ENCODE measurements around the gene ROR2. TPM values are rescaled to one million over a fixed set of nuclear protein-coding genes. Genes with fewer than 3 reads are reported as not detected.

Gene ROR2
- total and polyA plus RNA-seq, 2 of the 13 experiments (the other 11 are each of a cell fraction or from before 2014, with no cell fraction given): not detected

DNA sequence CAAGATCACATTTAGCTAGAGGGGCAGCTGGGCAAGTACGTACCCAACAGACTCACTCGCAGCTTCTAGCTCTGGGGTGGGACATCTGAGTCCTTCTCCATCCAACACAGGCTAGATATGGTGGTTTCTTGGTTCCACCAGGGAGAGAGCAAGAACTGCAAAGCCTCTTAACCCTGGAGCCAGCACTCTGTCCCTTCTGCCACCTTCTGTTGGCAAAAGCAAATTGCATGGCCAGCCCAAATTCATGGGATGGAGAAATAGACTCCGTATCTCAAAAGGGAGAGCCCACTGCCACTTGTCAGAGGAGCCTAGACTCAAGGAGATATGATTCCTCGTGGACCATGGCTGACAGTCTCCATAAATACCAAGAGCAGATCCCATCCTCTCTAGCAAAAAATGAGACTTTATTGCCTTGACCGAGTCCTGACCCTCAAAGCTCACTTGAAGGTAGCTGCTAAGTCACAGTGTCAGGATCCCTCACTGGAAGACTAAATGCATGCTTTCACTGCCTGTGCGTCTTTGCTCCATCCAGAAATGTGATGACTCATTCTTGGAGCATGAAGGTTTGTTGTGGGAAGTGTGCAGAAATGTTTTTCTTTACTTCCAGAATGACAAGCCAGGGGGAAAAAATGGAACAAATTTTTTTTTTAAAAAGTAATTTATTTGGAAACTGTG, 28.8 kb upstream of the ROR2 start (continued):
- TF ChIP-seq, protein P1, sequence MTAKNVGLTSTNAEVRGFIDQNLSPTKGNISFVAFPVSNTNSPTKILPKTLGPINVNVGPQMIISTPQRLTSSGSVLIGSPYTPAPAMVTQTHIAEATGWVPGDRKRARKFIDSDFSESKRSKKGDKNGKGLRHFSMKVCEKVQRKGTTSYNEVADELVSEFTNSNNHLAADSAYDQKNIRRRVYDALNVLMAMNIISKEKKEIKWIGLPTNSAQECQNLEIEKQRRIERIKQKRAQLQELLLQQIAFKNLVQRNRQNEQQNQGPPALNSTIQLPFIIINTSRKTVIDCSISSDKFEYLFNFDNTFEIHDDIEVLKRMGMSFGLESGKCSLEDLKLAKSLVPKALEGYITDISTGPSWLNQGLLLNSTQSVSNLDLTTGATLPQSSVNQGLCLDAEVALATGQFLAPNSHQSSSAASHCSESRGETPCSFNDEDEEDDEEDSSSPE (CRISPR knock-in tag; IDR thresholded peaks at IDR 0.05): no peak
- TF ChIP-seq, protein P2, sequence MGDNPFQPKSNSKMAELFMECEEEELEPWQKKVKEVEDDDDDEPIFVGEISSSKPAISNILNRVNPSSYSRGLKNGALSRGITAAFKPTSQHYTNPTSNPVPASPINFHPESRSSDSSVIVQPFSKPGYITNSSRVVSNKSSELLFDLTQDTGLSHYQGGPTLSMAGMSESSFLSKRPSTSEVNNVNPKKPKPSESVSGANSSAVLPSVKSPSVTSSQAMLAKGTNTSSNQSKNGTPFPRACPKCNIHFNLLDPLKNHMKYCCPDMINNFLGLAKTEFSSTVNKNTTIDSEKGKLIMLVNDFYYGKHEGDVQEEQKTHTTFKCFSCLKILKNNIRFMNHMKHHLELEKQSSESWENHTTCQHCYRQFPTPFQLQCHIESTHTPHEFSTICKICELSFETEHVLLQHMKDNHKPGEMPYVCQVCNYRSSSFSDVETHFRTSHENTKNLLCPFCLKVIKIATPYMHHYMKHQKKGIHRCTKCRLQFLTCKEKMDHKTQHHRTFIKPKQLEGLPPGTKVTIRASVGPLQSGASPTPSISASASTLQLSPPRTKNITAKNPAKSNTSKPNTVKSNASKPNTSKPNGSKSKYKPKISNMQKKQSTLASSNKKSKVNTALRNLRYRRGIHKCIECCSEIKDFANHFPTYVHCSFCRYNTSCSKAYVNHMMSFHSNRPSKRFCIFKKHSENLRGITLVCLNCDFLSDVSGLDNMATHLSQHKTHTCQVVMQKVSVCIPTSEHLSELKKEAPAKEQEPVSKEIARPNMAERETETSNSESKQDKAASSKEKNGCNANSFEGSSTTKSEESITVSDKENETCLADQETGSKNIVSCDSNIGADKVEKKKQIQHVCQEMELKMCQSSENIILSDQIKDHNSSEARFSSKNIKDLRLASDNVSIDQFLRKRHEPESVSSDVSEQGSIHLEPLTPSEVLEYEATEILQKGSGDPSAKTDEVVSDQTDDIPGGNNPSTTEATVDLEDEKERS (CRISPR knock-in tag; IDR thresholded peaks at IDR 0.05): no peak
- TF ChIP-seq, protein P3, sequence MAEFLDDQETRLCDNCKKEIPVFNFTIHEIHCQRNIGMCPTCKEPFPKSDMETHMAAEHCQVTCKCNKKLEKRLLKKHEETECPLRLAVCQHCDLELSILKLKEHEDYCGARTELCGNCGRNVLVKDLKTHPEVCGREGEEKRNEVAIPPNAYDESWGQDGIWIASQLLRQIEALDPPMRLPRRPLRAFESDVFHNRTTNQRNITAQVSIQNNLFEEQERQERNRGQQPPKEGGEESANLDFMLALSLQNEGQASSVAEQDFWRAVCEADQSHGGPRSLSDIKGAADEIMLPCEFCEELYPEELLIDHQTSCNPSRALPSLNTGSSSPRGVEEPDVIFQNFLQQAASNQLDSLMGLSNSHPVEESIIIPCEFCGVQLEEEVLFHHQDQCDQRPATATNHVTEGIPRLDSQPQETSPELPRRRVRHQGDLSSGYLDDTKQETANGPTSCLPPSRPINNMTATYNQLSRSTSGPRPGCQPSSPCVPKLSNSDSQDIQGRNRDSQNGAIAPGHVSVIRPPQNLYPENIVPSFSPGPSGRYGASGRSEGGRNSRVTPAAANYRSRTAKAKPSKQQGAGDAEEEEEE (CRISPR knock-in tag; IDR thresholded peaks at IDR 0.05; ENCODE audit: borderline replicate concordance): no peak
- TF ChIP-seq ARNTL (CRISPR knock-in tag; IDR thresholded peaks at IDR 0.05) (no peak), TARDBP (CRISPR knock-in tag; IDR thresholded peaks at IDR 0.05) (no peak), SIX1 (CRISPR knock-in tag; IDR thresholded peaks at IDR 0.05; ENCODE audit: borderline replicate concordance) (no peak), TBL1XR1 (IDR thresholded peaks at IDR 0.05; ENCODE audit: borderline replicate concordance, low read length, partially characterized antibody) (no peak), TEAD3 (CRISPR knock-in tag; optimal IDR thresholded peaks at IDR 0.05; ENCODE audit: borderline replicate concordance) (no peak), SNAPC2 (CRISPR knock-in tag; IDR thresholded peaks at IDR 0.05) (no peak), SAFB2 (CRISPR knock-in tag; IDR thresholded peaks at IDR 0.05; ENCODE audit: borderline replicate concordance, low read depth) (no peak), CHD2 (IDR thresholded peaks at IDR 0.05; ENCODE audit: low read depth, low read length) (no peak), ZNF589 (CRISPR knock-in tag; conservative IDR thresholded peaks at IDR 0.05) (no peak)
- TF ChIP-seq, protein P4, sequence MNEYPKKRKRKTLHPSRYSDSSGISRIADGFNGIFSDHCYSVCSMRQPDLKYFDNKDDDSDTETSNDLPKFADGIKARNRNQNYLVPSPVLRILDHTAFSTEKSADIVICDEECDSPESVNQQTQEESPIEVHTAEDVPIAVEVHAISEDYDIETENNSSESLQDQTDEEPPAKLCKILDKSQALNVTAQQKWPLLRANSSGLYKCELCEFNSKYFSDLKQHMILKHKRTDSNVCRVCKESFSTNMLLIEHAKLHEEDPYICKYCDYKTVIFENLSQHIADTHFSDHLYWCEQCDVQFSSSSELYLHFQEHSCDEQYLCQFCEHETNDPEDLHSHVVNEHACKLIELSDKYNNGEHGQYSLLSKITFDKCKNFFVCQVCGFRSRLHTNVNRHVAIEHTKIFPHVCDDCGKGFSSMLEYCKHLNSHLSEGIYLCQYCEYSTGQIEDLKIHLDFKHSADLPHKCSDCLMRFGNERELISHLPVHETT (CRISPR knock-in tag; conservative IDR thresholded peaks at IDR 0.05): no peak
- TF ChIP-seq, protein P5, sequence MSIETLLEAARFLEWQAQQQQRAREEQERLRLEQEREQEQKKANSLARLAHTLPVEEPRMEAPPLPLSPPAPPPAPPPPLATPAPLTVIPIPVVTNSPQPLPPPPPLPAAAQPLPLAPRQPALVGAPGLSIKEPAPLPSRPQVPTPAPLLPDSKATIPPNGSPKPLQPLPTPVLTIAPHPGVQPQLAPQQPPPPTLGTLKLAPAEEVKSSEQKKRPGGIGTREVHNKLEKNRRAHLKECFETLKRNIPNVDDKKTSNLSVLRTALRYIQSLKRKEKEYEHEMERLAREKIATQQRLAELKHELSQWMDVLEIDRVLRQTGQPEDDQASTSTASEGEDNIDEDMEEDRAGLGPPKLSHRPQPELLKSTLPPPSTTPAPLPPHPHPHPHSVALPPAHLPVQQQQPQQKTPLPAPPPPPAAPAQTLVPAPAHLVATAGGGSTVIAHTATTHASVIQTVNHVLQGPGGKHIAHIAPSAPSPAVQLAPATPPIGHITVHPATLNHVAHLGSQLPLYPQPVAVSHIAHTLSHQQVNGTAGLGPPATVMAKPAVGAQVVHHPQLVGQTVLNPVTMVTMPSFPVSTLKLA (IDR thresholded peaks at IDR 0.05): no peak
- TF ChIP-seq, protein P6, sequence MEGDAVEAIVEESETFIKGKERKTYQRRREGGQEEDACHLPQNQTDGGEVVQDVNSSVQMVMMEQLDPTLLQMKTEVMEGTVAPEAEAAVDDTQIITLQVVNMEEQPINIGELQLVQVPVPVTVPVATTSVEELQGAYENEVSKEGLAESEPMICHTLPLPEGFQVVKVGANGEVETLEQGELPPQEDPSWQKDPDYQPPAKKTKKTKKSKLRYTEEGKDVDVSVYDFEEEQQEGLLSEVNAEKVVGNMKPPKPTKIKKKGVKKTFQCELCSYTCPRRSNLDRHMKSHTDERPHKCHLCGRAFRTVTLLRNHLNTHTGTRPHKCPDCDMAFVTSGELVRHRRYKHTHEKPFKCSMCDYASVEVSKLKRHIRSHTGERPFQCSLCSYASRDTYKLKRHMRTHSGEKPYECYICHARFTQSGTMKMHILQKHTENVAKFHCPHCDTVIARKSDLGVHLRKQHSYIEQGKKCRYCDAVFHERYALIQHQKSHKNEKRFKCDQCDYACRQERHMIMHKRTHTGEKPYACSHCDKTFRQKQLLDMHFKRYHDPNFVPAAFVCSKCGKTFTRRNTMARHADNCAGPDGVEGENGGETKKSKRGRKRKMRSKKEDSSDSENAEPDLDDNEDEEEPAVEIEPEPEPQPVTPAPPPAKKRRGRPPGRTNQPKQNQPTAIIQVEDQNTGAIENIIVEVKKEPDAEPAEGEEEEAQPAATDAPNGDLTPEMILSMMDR (CRISPR knock-in tag; IDR thresholded peaks at IDR 0.05): peak; percentile 45; the same call in 1 of the 2 replicates
- TF ChIP-seq, protein P7, sequence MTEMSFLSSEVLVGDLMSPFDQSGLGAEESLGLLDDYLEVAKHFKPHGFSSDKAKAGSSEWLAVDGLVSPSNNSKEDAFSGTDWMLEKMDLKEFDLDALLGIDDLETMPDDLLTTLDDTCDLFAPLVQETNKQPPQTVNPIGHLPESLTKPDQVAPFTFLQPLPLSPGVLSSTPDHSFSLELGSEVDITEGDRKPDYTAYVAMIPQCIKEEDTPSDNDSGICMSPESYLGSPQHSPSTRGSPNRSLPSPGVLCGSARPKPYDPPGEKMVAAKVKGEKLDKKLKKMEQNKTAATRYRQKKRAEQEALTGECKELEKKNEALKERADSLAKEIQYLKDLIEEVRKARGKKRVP (CRISPR knock-in tag; IDR thresholded peaks at IDR 0.05): no peak
